GM21367 (cell line): Measurements from ENCODE around the gene XIAP.
A peak's percentile ranks its signal among the peaks of the same experiment; 100 is the strongest.
"Not testable (repeated sequence)": the region's sequence is repeated elsewhere in the genome, so short reads cannot be mapped to it uniquely, and the experiment has no call there.

Experiments
- ATAC-seq: cut with Tn5 transposase; IDR thresholded peaks from one replicate; pipeline ENCODE4 v1.9.1; 2021; ENCODE audit not compliant: unreplicated experiment

XIAP gene

DNA sequence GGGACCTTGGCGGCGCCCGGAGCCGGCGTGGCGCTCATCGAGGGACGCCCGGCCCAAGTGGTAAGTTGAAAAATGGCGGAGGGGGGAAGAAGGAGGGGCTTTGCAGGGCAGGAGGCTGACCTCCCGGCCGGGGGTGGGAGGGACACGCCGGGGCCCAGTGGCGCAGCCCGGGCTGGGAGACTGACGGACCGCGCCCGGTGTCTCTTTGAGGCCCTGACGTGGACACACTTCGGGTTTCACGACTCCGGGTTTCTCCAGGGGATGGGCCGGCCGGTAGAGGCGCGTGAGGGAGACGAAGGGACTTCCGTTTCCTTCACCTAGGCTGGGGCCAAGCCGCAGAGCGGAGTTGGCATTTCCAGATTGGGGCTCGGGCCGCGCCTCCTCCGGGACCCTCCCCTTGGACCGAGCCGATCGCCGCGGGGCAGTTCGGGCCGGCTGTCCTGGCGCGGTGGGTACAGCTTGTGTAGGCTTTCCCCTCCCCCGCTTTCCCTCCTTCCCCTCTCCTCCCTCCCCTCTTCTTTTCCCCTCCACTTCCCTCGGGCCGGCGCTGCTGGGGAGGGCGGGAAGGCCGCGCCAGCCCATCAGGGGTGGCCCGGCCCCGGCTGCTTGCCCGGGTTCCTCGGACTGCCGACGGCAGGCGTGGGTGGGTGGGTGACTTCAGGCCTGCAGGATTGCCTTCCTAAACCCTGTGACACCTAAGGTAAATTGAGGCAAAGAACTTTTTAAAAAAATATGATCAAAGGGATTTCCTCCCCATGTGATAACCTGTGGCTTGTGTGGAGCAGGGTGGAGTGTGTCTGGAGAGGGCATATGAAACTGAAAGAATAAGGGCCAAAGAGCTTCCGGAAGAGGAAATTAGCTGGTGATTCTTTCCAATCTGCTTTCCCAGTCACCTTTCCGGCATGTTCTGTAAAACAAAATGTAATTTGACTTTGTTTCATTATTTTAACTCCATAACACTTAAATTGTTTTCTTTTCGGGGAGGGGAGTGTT is at the start of gene XIAP:
Gene XIAP, plus strand, starts transcription at position 208 of the 993 bp plus-strand sequence. CDS start 25,610 bp downstream, outside the sequence.
- ATAC-seq, result peak; percentile 77

DNA sequence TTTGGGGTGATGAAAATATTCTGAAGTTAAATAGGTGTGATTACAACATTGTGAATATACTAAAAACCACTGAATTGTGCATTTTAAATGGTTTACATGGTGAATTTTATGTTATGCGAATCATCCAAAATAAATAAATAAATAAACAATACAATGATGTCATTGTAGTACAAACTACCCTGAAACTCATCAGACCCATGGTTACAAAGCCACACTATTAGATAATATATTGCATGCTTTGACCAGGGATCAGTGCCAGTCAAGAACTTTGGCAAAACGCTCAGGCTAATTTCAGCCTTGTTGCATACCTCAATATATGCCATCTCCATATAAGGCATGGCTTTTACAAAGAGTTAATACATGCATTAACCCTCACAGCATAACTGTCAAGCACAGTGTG is 45.5 kb upstream of the XIAP start:
- ATAC-seq, result no peak

DNA sequence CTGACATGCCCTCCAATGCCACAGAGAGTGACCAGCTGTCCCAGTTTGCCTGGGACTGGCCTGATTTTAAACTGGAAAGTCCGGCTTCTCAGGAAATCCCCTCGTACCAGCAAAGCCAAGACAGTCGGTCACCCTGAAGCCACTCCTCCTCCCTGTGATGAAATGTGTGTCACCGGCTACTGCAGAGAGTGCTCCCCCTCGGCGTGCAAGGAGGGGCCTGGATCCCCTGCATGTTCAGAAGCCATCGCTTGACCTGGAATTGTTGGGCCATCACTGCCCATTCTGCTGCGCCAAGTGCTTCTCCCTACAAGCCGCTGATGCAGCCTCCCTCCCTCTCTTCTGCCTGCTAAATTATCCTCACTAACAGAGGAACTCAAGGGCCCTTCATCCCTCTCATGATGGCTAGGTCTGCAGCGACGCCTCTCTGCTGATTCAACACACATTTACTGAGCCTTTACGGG is 44.9 kb upstream of the XIAP start:
- ATAC-seq, result not testable (repeated sequence)

DNA sequence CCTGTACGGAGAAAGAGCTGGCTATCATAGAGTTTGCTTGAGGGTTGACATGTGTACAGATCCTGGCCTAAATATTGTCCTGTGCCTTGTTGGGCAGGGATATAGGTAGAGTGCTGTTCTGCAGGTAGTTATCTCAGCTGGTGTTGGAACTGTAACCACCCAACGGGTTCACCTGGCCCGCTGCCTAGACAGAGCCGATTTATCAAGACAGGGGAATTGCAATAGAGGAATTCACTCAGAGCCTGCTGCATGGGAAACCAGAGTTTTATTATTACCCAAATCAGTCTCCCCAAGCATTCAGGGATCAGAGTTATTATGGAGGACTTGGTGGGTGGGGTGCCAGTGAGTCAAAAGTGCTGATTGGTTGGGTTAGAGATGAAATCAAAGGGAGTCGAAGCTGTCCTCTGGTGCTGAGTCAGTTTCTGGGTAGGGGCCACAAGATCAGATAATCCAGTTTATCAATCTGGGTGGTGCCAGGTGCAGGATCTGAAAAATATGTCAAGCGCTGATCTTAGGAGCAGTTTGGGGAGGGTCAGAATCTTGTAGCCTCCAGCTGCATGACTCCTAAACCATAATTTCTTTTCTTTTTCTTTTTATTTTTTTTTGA is 42.5 kb upstream of the XIAP start:
- ATAC-seq, result no peak

DNA sequence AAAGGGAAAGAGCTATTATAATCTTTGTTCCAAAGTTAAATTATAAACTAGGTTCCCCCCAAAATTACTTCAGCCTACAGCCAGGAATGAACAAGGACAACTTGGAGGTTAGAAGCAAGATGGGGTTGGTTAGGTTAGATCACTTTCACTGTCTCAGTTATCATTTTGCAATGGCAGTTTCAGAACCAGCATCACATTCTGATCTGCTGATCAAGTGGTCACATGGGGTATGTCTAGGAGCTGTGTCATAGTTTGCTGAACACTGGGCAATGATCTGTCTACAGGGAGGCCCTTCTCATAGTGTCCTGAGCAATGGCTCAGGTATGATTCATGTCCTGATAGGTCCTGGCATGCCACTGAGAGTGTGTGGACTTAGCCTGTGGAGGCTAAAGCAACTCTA is 41.6 kb upstream of the XIAP start:
- no peak for ATAC-seq

DNA sequence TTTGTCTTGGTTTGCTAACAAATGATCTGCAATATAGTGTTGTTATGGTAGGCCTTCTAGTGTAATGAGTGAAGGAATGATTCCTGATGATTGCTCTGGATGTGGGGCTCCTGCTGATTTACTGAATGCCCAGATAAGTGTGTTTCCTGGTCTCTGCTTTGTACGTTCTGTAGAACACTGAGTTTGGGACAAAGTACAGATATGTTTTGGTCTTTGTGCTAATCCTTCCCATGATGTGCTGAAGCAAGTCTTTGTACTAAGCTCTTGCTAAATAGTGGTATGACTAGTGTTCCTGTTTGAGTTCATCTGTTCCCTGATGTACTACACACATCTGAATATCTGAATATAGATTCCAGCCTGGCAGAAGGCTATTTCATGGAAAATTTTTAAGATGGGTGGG is 36.9 kb upstream of the XIAP start:
- ATAC-seq, result no peak

DNA sequence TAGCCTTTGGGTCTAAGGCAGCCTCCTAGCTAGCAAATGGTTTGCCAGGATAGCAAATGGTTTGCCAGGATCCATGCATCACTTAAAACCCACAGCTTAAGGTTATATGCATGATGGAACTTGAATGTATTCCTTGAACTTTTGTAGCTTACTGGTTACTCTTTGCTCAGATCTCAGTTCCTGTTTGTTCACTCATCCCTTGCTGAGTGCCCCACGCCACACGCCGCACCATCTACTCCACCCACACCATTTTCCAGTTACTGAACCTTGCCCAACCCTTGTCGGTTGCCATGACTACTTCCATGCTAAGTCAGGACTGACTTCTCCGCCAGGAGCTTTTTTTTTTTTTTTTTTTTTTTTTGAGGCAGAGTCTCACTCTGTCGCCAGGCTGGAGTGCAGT is 29.5 kb upstream of the XIAP start:
- ATAC-seq, result peak; percentile 80

DNA sequence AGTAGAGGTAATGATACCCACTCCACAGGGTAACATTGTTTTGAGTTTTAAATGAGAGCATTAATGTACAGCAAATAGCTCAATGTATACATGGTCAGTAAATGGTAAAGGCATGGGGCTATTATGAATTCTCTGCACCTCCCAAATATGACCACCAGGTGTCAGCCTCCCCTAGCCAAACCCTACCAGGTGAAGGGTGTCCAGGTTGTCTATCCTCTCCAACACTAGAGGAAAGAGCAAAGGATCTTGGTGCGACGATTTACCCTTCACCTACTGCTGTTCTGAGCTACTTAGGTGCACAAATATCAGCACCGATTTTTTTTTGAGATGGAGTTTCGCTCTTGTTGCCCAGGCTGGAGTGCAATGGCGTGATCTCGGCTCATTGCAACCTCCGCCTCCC is 26.5 kb upstream of the XIAP start:
- ATAC-seq, result peak; percentile 69

DNA sequence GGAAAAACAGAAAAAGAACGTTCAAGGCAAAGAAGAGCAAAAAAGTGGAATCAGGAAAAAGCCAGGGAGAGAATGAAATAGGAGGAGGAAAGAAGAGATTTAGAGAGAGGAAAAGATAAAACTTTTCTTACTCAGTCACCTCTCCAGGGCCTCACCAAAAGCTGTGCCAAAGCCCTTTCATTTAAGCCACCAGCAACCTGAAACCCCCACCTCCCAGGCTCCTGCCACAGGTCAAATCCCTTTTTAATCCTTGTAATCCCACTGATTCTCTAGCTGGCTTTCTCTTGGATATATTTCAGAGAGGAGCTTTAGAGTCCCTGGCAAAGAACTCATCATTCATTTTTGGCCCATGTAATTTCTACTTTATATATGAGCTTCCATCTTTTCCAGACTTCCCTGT is 25.7 kb upstream of the XIAP start:
- no peak for ATAC-seq

DNA sequence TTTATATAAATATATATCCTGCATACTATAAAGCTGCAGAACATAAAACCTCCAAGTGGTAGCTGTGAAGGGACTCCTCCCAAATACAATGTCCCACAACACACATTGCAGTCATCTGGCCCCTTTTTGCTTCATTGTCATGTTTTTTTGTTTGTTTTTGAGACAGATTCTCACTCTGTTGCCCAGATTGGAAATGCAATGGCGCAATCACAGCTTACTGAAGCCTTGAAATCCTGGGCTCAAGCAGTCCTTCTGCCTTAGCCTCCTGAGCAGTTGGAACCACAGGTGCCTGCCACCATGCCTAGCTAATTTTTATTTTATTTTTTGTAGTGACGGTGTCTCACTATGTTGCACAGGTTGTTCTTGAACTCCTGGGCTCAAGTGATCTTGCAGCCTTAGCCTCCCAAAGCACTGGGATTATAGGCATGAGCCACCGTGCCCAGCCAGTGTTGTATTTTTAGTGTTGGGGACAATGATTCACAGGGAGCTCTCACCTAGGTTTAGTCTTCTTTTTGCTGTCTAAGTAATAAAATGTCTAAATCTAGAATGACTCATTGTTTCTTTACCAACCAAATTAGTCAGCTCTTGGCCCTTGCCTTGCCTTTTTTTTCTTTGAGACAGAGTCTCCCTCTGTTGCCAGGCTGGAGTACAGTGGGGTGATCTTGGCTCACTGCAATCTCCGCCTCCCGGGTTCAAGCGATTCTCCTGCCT is 24.0 kb upstream of the XIAP start:
- no peak for ATAC-seq

DNA sequence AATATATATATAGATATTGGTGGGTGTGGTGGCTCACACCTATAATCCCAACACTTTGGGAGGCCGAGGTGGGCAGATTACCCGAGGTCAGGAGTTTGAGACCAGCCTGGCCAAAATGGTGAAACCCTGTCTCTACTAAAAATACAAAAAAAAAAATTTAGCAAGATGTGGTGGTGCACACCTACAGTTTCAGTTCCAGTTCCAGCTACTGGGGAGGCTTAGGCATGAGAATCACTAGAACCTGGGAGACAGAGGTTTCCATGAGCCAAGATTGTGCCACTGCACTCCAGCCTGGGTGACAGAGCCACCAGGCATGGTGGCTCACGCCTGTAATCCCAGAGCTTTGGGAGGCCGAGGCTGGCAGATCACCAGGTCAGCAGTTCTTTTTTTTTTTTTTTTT is 14.7 kb upstream of the XIAP start:
- not testable (repeated sequence) for ATAC-seq

DNA sequence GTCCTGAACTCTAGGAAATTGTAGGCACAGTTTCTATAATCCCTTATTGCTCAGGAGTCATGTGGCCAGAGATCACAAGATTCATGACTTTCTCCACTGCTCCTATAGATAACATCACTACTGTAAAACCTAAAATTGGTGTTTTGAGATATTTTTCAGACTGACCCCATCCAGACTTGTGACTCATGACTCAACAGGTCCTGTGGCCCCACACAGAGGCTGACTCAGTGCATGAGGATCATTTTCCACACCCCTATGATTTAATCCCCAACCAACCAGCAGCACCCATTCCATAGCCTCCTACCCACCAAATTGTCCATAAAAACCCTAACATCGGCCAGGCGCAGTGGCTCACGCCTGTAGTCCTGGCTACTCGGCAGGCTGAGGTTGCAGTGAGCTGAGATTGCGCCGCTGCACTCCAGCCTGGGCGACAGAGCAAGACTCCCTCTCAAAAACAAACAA is 13.2 kb upstream of the XIAP start:
- no peak for ATAC-seq

DNA sequence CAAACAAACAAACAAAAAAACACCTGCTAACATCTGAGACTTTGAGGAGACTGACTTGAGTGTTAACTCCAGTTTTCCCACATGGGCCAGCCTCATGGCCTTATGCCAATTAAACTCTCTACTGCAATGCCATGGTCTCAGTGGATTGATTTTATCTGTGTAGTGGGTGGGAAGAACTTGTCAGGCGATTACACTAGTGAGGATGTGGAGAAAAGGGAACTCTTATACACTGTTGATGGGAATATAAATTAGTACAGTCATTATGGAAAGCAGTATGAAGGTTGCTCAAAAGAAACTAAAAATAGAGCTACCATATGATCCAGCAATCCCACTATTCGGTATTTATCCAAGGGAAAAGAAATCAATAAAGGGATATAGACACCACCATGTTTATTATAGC is 12.8 kb upstream of the XIAP start:
- ATAC-seq, result no peak

DNA sequence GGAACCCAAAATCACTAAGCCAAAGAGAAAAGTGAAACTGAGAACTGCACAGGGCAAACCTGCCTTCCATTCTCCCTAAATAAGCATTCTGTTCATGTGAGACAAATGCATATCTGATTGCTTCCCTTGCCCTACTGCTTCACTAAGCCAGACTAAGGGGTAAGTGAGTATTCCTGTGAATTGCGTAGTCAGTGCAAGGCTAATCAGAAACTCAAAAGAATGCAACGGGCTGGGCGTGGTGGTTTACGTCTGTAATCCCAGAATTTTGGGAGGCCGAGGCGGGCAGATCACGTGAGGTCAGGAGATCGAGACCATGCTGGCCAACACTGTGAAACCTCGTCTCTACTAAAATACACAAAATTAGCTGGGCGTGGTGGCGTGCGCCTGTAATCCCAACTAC is 10.8 kb upstream of the XIAP start:
- ATAC-seq, result no peak

DNA sequence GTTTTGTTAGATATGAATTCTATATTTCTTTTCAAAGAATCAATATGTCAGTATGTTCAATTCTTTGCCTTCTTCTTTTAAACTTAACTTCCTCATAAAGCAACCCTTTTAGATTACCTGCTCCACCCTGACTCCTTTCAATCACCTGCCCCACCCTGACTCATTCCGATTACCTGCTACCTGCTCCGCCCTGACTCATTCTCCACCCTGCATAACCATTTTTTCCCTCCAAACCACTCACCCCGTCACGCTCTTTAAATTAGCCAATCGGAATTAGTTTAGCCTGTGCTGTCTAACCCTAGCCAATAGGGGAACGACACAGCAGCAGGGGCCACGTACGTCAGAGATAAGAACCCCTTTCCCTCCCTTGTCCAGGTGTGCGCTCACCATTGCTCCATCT is 9.9 kb upstream of the XIAP start:
- ATAC-seq, result not testable (repeated sequence)

DNA sequence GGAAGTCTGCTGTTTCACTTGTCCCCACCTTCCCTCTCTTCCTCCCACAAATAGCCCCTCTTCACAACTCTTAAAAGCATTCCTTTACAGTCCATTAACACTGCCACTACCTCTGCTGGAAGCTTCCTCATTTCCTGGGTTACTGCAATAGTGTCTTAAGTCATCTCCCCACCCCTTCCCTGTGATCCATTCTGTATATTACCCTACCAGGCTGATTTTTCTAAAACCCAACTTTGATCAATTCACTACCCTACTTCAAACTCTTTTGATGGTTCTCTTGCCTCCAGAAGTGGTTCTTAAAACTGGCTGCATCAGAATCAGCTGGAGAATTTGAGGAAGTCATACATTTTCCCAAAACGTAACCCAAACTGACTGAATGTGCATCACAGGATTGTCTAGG is 8.8 kb upstream of the XIAP start:
- ATAC-seq, result no peak

DNA sequence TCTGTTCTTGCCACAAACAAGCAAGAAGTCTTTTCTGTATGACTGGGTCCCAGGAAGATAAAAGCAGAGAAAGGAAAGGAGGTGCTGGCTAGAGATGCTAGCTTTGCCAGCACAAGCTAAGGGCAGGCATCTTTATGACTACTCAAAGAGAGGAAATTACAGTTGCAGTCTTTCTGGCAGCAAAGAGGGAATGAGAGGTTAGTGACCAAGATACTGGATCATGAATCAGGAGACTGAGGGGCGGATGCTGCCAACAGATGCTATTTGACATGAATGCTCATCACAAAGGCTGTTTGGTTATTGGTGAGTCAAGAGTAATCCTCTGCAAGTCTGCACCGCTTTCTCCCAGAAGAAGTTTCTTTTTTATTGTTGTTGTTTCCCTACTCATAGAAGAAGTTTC is 5.5 kb upstream of the XIAP start:
- ATAC-seq, result no peak

DNA sequence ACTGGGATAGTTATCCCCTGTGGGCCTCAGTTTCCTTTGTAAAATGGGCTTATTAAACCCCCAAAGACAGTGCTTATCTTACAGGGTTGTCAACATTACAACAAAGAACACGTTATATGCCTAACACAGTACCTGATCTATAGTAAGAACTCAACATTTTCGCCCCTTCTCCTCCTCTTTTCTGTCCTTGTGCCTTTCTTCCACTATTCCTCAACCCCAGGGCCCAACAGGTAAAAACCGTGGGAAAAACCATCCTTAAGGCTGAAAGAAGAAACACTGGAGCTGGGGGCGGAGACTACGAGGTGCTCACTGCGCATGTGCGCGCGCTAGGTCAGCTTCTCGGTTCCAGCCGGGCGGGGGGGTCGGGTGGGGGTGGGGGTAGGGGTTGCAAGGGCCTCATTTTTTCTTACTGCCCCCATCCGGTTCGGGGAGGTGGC is 426 bp upstream of the XIAP start:
- no peak for ATAC-seq

DNA sequence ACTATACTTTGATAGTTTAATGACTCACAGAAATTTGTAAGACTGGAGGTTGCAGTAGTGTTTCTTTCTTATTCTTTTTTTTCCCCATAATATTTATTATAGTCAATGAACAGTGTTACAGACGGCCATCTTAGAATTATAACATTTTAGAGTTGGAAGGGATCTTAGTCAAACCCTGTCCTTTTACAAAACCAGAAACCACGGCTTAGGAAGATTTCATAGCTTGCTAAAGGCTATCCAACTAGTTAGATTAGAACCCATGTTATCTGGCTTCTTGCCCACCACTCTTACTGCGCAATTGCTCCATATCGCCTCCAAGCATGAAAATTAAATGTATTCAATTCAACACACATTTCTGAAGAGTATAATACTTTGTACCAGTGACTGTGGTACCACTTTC is 1.1 kb downstream of the XIAP start:
- no peak for ATAC-seq

DNA sequence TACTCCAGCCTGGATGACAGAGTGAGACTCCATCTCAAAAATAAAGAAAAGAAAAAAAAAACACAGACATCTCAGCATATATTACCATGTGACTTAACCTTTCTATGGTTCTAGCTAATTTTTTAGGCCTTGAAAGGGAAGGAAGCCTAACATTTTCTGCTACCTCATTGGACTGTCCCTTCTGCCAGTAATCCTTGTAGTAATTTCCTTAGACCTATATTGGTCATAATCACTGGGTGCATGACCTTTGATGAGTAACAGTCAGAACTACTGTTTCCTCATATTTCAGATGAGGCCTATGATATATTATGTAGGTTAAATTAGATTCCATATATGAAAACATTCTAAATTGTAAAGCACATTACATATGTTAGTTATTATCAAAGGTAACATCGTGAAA is 9.6 kb downstream of the XIAP start:
- no peak for ATAC-seq

DNA sequence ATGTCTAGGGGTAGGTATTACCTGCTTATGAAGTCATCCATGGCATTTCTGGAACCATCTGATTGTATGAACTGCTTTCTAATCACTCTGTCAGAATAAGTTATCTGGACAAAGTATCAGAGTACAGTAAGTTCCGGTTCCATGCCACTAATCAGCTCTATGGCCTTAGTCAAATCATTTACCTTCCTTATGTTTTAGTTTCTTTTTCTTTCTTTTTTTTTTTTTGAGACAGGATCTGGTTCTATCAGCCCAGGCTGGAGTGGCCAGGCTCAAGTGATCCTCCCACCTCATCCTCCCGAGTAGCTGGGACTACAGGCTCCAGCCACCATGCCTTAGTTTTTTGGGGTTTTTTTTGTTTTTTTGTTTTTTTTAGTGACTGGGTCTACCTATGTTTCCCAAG is 11.5 kb downstream of the XIAP start:
- no peak for ATAC-seq
